ENCODE measurements around the gene MAP2K3.

DNA sequence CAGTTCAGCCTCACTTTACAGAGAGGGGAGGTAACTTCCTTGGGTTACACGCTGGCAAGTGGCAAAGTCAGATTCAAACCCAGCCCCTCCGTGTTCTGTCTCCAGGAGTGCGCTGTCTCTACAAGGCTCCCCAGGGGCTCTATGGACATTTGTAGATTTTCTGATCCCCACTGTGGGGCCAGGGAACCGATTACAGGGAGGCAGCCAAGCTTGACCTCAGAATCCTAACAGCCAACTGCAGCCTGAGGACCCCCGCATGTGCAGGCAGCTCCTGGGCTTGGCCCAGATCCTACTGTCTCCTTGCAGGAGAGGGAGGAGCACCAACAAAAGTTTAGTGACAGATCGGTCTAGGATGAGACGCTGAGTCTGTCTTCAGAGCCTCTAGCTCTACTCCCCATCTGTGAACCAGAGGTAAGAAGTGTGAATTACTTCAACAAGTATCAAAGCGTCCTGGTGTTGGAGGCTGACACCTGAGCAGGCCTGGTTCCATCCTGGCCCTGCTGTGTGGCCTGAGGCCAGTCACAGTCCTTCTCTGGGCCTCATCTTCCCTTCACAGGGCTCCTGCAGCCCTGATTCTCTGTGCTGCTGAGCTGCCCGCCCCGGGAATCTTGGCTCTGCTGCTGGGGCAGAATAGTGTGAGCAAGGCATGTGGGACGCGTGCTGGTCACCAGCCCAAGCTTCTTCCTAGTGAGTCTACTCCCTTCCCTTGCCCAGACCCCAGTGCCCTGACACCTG is 22.1 kb upstream of the MAP2K3 start:
- TF ChIP-seq, protein P1, sequence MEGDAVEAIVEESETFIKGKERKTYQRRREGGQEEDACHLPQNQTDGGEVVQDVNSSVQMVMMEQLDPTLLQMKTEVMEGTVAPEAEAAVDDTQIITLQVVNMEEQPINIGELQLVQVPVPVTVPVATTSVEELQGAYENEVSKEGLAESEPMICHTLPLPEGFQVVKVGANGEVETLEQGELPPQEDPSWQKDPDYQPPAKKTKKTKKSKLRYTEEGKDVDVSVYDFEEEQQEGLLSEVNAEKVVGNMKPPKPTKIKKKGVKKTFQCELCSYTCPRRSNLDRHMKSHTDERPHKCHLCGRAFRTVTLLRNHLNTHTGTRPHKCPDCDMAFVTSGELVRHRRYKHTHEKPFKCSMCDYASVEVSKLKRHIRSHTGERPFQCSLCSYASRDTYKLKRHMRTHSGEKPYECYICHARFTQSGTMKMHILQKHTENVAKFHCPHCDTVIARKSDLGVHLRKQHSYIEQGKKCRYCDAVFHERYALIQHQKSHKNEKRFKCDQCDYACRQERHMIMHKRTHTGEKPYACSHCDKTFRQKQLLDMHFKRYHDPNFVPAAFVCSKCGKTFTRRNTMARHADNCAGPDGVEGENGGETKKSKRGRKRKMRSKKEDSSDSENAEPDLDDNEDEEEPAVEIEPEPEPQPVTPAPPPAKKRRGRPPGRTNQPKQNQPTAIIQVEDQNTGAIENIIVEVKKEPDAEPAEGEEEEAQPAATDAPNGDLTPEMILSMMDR (optimal IDR thresholded peaks at IDR 0.05 in 1 of 3, IDR thresholded peaks at IDR 0.05 in 1 of 3, conservative IDR thresholded peaks at IDR 0.05 in 1 of 3; ENCODE audit: extremely low read depth in 1 of 3, insufficient read depth in 2 of 3, low read length in 3 of 3) = no peak
- TF ChIP-seq EZH2 (IDR thresholded peaks at IDR 0.05; ENCODE audit: low read length) = no peak
